ENCODE data around the gene STAU1.

- TF ChIP-seq ZNF350 (tag by site-specific recombination; IDR thresholded peaks at IDR 0.05) (no peak), ZNF639 (tag by site-specific recombination; IDR thresholded peaks at IDR 0.05) (no peak), CTCF (tag by site-specific recombination; IDR thresholded peaks at IDR 0.05) (no peak), ZNF391 (tag by site-specific recombination; IDR thresholded peaks at IDR 0.05; ENCODE audit: borderline replicate concordance, low read depth) (no peak), GLI4 (tag by site-specific recombination; IDR thresholded peaks at IDR 0.05) (no peak), YY1 (tag by site-specific recombination; IDR thresholded peaks at IDR 0.05) (no peak), ZNF292 (tag by site-specific recombination; IDR thresholded peaks at IDR 0.05; ENCODE audit: borderline replicate concordance, low read depth) (no peak)
These were observed 75.4 kb downstream of the STAU1 start for GRCh38 chr20:49112596-49113274.
